ENCODE measurements around the gene SPOCK1. TPM values are rescaled to one million over a fixed set of nuclear protein-coding genes. Genes with fewer than 3 reads are reported as not detected.

Gene SPOCK1
- total RNA-seq, 1 donor from 2014 or later = 81.2 TPM

DNA sequence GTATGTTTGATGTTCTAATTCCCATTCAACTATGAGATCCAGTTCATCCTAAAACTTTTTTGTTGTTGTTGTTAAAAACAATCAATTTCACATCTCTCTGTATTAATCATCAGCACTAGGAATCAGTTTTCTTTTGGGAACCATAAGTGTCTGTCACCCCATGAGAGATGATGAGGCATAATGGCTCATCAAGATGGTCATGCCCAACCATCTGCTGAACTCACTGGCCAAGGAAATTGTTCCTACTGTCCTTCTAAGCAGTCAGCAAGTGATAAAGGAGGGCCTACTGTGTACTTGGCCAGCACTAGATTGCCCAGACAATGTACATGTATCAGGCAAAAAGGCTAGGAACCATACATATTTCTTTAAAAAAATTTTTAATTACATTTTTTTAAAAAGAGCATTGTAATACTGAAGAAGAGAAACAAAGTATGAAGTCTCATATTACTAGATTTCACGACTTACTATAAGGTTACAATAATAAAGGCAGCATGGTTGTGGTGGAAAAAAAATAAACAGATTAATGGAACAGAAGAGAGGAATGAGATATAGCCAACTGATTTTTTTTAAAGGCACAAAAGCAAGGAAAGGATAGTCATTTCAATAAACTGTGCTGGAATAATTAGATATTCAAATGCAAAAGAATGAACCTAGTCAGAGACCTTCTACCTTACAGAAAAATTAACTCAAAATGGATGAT is 458.3 kb downstream of the SPOCK1 start:
- DNase-seq (ENCODE audit: low spot score in 2 of 2) = no peak
- H3K36me3 ChIP-seq = no peaks in the 10 kb centered on the region
- peaks cover 14 to 24% of the 10 kb centered on the region in 2 donors for H3K9me3 ChIP-seq
- no peak overlapping the region for H3K4me3 ChIP-seq
- no peaks in the 10 kb centered on the region for H3K4me1 ChIP-seq
- TF ChIP-seq, protein P1, sequence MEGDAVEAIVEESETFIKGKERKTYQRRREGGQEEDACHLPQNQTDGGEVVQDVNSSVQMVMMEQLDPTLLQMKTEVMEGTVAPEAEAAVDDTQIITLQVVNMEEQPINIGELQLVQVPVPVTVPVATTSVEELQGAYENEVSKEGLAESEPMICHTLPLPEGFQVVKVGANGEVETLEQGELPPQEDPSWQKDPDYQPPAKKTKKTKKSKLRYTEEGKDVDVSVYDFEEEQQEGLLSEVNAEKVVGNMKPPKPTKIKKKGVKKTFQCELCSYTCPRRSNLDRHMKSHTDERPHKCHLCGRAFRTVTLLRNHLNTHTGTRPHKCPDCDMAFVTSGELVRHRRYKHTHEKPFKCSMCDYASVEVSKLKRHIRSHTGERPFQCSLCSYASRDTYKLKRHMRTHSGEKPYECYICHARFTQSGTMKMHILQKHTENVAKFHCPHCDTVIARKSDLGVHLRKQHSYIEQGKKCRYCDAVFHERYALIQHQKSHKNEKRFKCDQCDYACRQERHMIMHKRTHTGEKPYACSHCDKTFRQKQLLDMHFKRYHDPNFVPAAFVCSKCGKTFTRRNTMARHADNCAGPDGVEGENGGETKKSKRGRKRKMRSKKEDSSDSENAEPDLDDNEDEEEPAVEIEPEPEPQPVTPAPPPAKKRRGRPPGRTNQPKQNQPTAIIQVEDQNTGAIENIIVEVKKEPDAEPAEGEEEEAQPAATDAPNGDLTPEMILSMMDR (IDR thresholded peaks at IDR 0.05) = no peak
- intact Hi-C loops (cut with DNase I) = no loop called here
- H3K27ac ChIP-seq = no peak overlapping the region
- H3K27me3 ChIP-seq = no peaks in the 10 kb centered on the region

DNA sequence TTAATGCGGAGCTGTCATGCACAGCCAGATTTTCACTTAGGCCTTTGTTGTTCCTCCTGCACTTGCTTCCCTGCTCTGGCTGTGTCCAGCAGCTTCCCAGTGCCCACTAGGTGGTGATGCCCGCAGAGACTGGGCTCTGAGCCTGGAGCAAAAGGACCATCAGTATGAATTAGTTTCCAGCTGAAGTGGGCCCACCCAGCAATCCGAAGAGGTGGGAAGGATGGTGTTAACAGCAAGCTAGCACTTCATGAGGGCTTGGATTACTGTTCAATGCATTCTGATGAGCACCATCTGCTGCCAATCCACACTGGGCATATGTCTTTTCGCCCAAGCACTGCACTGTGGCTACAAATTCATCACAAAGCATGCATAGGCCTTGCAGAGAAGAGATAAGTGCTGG is 459.1 kb downstream of the SPOCK1 start:
- peaks cover 14 to 24% of the 10 kb centered on the region in 2 donors for H3K9me3 ChIP-seq
- H3K4me3 ChIP-seq = no peak overlapping the region
- no peaks in the 10 kb centered on the region for H3K4me1 ChIP-seq
- no peak for DNase-seq (ENCODE audit: low spot score in 2 of 2)
- intact Hi-C loops (cut with DNase I) = no loop called here
- TF ChIP-seq, protein P1 (IDR thresholded peaks at IDR 0.05) = no peak
- no peaks in the 10 kb centered on the region for H3K36me3 ChIP-seq
- no peaks in the 10 kb centered on the region for H3K27me3 ChIP-seq
- no peak overlapping the region for H3K27ac ChIP-seq

DNA sequence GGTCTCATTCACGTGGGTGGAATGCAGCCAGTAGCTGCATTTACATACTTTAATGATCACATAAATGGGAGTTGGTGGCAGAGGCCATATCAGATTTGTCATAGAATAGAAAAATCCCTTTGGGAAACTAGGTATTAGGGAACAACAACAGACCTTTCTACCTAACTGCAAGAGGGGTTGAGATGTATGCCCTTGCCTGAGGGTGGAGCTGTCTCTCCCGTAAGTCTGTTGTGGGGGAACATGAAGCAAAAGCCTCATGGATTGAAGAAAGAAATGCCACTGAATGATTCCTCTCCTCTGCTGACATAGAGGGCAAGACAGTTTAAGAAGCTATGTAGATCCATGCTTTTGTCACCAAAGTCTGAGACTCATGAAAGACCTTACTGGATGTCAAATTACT is 461.3 kb downstream of the SPOCK1 start:
- Histone ChIP-seq H3K9me3 (peaks cover 6 to 11% of the 10 kb centered on the region in 2 donors), H3K4me3 (no peak overlapping the region), H3K4me1 (no peaks in the 10 kb centered on the region), H3K27ac (no peak overlapping the region), H3K36me3 (no peaks in the 10 kb centered on the region), H3K27me3 (no peaks in the 10 kb centered on the region)
- intact Hi-C loops (cut with DNase I) = no loop called here
- TF ChIP-seq, protein P1 (IDR thresholded peaks at IDR 0.05) = no peak
- DNase-seq (ENCODE audit: low spot score in 2 of 2) = no peak

DNA sequence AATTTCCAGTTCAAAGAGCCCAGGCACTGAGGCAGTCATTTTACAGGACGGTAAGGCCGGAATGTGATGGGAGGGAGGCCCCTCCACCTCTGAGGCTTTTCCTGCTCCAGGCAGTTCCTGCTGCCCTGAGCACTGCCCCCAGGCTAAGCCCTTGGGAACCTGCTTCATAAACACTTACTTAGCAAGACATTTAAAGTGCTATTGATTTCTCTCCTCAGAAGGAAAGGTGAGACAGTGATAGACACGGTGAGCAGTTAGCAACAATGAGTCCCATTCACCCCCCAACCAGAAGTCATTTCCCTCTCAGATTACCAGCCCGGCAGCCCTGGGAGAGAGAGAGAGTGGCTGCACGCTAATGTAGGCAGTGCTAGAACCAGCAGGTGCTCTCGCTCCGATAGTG is 462.5 kb downstream of the SPOCK1 start:
- Histone ChIP-seq H3K4me1 (no peaks in the 10 kb centered on the region), H3K9me3 (no peaks in the 10 kb centered on the region), H3K4me3 (no peak overlapping the region), H3K27me3 (no peaks in the 10 kb centered on the region), H3K27ac (no peak overlapping the region), H3K36me3 (no peaks in the 10 kb centered on the region)
- intact Hi-C loops (cut with DNase I) = no loop called here
- TF ChIP-seq, protein P1 (IDR thresholded peaks at IDR 0.05) = no peak
- DNase-seq (ENCODE audit: low spot score in 2 of 2) = no peak

DNA sequence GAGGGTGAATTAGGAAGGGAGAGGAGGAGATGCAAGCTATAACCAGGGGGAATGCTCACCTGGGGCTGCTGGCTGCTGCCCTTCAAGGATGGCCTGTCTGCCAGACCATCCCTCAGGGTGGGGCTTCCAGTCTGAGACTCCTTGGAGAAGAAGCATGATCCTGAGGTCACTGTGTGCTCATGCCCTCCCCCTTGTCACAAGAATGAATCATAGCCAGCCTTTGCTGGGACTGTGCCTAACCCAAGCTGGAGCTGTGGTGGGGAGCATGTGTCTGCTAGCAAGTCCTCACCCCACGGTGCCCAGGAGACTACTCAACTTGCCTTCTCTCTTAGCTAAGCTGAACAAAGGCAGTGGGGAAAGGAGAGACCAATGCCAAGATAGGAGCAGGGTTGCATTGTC is 463.6 kb downstream of the SPOCK1 start:
- intact Hi-C loops (cut with DNase I) = no loop called here
- Histone ChIP-seq H3K4me3 (no peak overlapping the region), H3K4me1 (no peaks in the 10 kb centered on the region), H3K27ac (no peak overlapping the region), H3K27me3 (no peaks in the 10 kb centered on the region), H3K9me3 (no peaks in the 10 kb centered on the region), H3K36me3 (no peaks in the 10 kb centered on the region)
- TF ChIP-seq, protein P1 (IDR thresholded peaks at IDR 0.05) = no peak
- no peak for DNase-seq (ENCODE audit: low spot score in 2 of 2)

All from ascending aorta (tissue), 2 donors.